ENCODE measurements around the gene GALNS.

DNA sequence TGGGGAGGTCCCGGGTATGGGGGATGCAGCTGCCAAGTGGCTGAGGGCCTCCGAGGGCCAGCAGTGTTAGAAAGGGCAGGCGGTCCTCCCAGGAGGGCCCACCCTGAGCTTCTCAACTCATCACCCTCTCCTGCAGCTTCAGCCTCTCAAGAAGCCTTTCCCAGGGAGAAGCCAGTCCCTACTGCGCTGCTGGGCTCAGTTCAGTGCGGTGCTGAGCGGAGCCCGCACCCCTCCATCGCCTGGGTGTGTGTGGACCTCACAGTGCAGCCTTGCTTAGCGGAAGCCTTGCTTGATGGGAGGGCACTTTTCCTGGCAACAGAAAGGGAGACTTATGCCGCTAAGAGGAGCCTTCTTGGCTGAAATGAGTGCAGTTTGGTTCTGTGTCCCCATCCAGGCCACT is 41.5 kb downstream of the GALNS start:
- TF ChIP-seq OVOL2 (CRISPR knock-in tag; IDR thresholded peaks at IDR 0.05; ENCODE audit: borderline replicate concordance) (no peak), ESRRA (CRISPR knock-in tag; IDR thresholded peaks at IDR 0.05; ENCODE audit: borderline replicate concordance) (no peak), ZBTB21 (CRISPR knock-in tag; IDR thresholded peaks at IDR 0.05; ENCODE audit: borderline replicate concordance) (no peak), TEAD4 (CRISPR knock-in tag; IDR thresholded peaks at IDR 0.05) (no peak), SP1 (CRISPR knock-in tag; conservative IDR thresholded peaks at IDR 0.05) (no peak)
- TF ChIP-seq, protein P1, sequence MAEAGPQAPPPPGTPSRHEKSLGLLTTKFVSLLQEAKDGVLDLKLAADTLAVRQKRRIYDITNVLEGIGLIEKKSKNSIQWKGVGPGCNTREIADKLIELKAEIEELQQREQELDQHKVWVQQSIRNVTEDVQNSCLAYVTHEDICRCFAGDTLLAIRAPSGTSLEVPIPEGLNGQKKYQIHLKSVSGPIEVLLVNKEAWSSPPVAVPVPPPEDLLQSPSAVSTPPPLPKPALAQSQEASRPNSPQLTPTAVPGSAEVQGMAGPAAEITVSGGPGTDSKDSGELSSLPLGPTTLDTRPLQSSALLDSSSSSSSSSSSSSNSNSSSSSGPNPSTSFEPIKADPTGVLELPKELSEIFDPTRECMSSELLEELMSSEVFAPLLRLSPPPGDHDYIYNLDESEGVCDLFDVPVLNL (CRISPR knock-in tag; IDR thresholded peaks at IDR 0.05; ENCODE audit: borderline replicate concordance, low read depth), result no peak
- TF ChIP-seq, protein P2, sequence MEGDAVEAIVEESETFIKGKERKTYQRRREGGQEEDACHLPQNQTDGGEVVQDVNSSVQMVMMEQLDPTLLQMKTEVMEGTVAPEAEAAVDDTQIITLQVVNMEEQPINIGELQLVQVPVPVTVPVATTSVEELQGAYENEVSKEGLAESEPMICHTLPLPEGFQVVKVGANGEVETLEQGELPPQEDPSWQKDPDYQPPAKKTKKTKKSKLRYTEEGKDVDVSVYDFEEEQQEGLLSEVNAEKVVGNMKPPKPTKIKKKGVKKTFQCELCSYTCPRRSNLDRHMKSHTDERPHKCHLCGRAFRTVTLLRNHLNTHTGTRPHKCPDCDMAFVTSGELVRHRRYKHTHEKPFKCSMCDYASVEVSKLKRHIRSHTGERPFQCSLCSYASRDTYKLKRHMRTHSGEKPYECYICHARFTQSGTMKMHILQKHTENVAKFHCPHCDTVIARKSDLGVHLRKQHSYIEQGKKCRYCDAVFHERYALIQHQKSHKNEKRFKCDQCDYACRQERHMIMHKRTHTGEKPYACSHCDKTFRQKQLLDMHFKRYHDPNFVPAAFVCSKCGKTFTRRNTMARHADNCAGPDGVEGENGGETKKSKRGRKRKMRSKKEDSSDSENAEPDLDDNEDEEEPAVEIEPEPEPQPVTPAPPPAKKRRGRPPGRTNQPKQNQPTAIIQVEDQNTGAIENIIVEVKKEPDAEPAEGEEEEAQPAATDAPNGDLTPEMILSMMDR (IDR thresholded peaks at IDR 0.05), result no peak
- TF ChIP-seq, protein P3, sequence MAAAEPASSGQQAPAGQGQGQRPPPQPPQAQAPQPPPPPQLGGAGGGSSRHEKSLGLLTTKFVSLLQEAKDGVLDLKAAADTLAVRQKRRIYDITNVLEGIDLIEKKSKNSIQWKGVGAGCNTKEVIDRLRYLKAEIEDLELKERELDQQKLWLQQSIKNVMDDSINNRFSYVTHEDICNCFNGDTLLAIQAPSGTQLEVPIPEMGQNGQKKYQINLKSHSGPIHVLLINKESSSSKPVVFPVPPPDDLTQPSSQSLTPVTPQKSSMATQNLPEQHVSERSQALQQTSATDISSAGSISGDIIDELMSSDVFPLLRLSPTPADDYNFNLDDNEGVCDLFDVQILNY (CRISPR knock-in tag; IDR thresholded peaks at IDR 0.05), result no peak
